GM23248 (cell line): ENCODE measurements around the gene OFD1.

Experiments used
- EZH2 ChIP-seq: fragments of 200-600 bp; sonication (generic); IDR thresholded peaks from 2 replicates; pipeline ENCODE4 v1.6.1; 2018; ENCODE audit warnings: antibody characterized with exemption, mild to moderate bottlenecking; ENCODE audit not compliant: insufficient read depth, poor library complexity, severe bottlenecking
- EZH2phosphoT487 ChIP-seq: fragments of 200-600 bp; sonication (generic); IDR thresholded peaks from 2 replicates; pipeline ENCODE4 v1.6.1; 2018; ENCODE audit warnings: antibody characterized with exemption, moderate library complexity, mild to moderate bottlenecking, low read depth; ENCODE audit not compliant: insufficient read depth

GRCh38 chrX:13694359-13694758 lies 40.2 kb upstream of the OFD1 start:
- TF ChIP-seq EZH2 = no peak
- TF ChIP-seq EZH2phosphoT487 = no peak
